Measurements from ENCODE around the gene ATF6B. TPM values are rescaled to one million over a fixed set of nuclear protein-coding genes. Genes with fewer than 3 reads are reported as not detected.
A peak's percentile ranks its signal among the peaks of the same experiment; 100 is the strongest.
"Not testable (repeated sequence)": the region's sequence is repeated elsewhere in the genome, so short reads cannot be mapped to it uniquely, and the experiment has no call there.

The ATF6B gene
- polyA plus RNA-seq, 1 donor = 42.4 TPM

GRCh38 chr6:32154514-32155161 is 26.6 kb upstream of the ATF6B start:
- no peak for DNase-seq (ENCODE audit: low read depth)

- DNase-seq (ENCODE audit: low read depth) = peak; percentile 89
These were observed 25.8 kb upstream of the ATF6B start, which contains the start of gene PPT2 for GRCh38 chr6:32153564-32154513. Gene PPT2, plus strand, starts transcription at chr6:32154141. Its CDS starts 454 bp downstream, at chr6:32154595.

DNA sequence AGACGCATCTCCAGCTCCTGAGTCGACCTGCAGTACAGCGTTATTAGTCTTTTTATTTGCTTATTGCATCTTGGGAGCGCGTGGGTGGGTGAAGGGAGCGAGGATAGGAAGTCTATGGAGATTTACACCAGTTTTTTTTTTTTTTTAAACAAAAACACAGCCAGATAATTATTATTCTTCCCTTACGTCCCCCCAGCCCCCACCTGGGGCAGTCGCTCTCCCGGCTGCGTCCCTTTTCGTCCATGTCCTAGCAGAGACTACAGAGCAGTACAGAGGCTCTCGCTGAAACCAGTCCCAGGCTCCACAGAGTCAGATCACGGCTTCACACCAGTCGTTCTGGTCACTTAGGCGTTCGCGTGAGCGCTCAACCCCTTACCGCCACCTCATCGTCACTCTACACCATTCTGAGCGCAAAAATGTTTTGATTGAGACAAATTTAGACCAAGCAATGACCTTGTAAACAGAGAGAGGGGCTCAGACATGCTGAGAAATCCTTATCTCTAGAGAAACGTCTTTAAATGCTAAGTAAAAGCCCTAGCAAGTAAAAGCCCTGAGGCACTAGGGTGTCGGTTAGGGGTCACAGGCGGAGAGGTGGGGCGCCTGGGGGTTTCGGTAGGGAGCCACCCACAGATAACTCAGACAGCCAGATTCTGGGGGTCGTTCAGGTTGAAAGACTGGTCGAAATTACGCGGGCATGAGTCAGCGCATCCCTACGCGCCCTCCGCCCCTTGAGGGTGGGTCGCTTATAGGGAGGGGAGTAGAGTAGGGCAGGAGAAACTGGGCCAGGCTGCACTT is 24.9 kb upstream of the ATF6B start:
- no peak for DNase-seq (ENCODE audit: low read depth)

- DNase-seq (ENCODE audit: low read depth) = no peak
These were observed 24.1 kb upstream of the ATF6B start, which contains the start of gene PRRT1 for GRCh38 chr6:32151863-32152768. Gene PRRT1, minus strand, starts transcription at chr6:32151939. Its CDS starts 112 bp downstream, at chr6:32151827.

GRCh38 chr6:32151181-32151862 is 23.3 kb upstream of the ATF6B start:
- no peak for DNase-seq (ENCODE audit: low read depth)

DNA sequence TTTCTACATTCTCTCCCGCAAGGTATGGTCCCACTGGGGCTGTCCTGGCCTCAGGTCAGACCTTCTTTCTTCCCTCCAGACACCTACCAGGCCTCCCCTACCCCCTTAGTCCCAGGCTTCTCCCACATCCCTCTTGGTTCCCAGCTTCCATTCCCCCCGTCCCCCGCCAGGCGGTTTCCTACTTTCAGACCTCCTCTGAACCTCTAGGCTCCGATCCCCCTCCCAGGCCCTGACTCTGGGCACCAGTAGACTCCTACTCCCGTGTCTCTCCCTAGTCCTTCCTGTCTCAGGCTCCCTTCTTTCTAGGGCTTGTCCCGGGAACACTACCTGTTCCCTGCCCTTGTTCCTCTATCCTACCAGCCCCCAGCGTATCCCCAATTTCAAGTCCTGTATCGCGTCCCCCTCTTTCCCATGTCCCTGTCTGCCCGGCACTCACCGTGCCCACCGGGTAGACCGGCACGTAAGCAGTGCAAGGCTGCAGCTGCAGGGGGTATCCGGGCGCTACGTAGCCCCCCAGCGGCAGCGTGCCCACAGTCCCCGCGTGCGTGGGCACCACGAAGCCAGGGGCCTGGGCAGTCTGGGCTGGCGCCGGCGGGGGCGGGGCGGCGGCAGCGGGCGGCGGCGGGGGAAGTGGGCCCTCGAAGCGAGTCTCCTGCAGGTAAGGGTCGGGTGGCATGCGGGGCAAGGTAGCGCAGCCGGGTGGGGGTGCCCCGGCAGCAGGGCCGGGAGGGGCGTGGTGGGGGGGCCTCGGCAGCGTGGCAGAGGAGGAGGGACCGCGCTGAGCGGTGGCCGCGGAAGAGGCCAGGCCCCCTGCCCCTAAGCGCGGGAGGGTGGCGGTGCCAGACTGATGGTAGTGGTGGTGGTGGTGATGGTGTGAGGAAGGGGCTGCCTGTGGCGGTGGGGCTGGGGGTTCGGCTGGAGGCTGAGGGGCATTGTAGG is 22.2 kb upstream of the ATF6B start:
- no peak for DNase-seq (ENCODE audit: low read depth)

DNA sequence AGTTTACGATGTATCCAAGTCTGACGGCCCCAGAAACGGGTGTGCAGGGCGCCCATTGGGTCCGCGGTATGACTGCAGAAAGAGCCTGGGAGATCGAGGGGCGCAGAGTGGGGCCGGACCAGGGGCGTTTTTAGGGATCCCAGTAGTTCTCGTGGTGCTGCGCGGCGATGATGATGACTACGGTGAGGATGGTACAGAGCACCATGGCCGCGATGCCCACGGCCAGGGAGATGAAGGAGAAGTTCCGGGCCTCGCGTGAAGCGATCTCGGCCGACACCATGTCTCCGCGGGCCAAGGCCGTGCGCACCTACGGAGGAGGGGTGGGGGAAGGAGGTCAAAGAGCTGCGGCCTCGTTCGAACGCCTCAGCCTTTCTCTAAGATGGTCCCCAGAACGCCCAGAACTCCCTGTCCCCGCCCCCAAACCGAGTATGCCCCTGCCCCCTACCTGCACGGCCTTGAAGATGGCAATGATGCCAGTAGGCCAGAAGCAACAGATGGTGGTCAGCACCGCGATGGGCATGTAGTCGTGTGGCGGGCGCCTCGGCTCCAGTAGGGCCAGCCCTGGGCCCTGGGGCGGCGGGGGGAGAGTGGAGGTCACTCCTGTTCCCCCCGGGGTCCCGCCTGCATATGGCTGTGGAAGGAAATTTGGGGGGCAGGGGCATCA is 21.2 kb upstream of the ATF6B start:
- DNase-seq (ENCODE audit: low read depth) = no peak

GRCh38 chr6:32148289-32149091 is 20.4 kb upstream of the ATF6B start:
- DNase-seq (ENCODE audit: low read depth) = no peak

- DNase-seq (ENCODE audit: low read depth) = no peak
These were observed 19.5 kb upstream of the ATF6B start for GRCh38 chr6:32147401-32148132.

DNA sequence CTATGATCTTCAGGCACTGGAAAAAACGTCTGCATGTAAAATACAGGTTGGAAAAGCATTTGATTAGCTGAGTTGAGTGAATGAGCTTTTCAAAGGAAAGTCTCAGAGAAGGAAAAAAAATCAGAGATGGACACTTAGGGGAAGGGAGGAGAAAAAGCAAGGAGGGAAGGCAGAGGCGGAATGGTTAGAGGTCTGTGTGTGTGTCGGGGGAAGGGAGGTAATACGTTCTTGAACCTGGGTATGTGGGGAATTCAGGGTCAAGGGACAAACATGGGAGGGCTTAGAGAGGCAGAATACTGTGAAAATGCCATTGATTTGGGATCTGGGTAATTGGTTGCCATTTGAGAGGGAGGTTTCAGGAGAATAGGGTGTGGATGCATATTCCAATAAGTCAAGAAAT is 18.6 kb upstream of the ATF6B start:
- DNase-seq (ENCODE audit: low read depth) = no peak

- DNase-seq (ENCODE audit: low read depth) = no peak
These were observed 18.2 kb upstream of the ATF6B start for GRCh38 chr6:32146287-32146686.

- not testable (repeated sequence) for DNase-seq (ENCODE audit: low read depth)
These were observed 16.2 kb upstream of the ATF6B start for GRCh38 chr6:32144238-32144637.

DNA sequence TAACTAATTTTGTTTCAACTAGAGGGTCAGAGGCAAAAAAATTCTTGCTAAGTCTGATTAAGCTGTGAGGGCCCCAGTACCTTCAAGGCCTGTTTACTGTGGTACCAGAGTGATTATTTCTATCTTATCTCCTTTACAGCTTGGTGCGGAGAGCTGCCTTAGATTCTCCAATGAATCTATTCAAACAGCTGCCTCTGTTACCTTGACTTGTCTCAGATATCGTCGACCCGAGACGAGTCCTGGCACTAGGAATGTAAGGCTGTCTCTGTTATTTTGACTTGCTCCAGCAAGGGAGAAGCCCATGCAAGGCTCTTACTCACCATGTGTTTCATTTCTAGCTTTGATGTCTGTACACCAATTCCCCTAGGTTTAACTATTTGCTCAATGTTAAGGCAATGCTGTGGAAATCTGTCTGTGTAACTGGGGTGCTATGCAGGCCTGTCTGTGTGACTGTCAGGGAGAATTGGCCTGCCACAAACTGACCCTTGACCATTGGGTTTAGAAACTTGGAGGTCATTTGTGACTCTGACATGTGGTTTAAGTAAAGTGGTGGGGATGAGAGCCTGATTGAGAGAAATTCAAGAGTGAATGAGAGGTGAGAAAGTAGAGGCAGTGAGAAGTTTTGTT is 12.5 kb upstream of the ATF6B start:
- no peak for DNase-seq (ENCODE audit: low read depth)

- no peak for DNase-seq (ENCODE audit: low read depth)
These were observed 11.5 kb upstream of the ATF6B start for GRCh38 chr6:32139590-32139989.

- no peak for DNase-seq (ENCODE audit: low read depth)
These were observed 9.4 kb upstream of the ATF6B start for GRCh38 chr6:32137454-32137853.

DNA sequence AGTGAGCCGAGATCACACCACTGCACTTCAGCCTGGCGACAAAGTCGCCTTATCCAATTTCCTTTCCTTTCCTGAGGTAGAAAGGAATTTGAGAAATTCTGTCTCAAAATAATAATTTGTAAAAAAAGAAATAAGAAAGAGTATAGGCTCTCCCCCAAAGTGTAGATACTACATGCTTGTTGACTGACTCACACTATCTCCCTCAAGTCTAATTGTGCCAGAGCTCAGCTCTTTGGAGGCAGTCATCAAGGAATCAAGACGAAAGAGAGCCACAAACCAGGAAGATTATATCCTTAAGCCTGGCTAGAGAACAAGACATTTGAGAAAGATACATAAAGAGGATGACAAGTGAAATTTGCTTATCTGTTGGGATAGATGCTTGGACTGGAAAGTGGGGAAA is 5.7 kb upstream of the ATF6B start:
- DNase-seq (ENCODE audit: low read depth) = no peak

DNA sequence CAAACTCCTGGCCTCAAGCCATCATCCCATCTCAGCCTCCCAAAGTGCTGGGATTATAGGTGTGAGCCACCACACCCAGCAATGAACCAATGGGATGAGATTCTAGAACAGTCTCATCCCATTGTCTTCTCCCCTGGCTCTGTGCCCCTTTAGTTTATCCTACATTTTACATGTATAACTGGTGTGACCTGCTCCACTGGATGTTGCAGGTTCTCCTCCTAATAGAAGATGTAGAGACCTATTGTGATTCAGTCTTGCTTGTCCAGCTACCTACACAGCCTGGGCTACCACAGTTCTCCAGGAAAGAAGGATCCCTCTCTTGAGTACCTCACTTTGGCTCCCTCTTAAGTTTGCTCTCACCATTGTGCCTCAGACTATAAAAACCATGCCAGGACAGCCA is 4.1 kb upstream of the ATF6B start:
- DNase-seq (ENCODE audit: low read depth) = no peak
